Suprapubic skin (tissue), 3 donors: ENCODE data around the gene INPP5K.

Experiments
- CTCF ChIP-seq, 2 donors: fragments of 200-600 bp in 1 of 2; fragments of 450-650 bp in 1 of 2; sonication (generic) in 1 of 2; IDR thresholded peaks; one replicate each; pipeline ENCODE4 v1.5.1; 2016 to 2019; ENCODE audit warnings: antibody characterized with exemption in 2 of 2, mild to moderate bottlenecking in 1 of 2, moderate library complexity in 1 of 2
- POLR2AphosphoS5 ChIP-seq, 3 donors: sonication (generic); formaldehyde crosslinking; IDR thresholded peaks; one replicate each; pipeline ENCODE4 v1.6.1; 2017; ENCODE audit warnings: antibody characterized with exemption in 3 of 3

- TF ChIP-seq CTCF (IDR thresholded peaks at IDR 0.05) (no peak), POLR2AphosphoS5 (IDR thresholded peaks at IDR 0.05) (no peak)
Observed at GRCh38 chr17:1462164-1463112, 54.0 kb downstream of the INPP5K start.
